Measurements from ENCODE around the gene RPL22.
A peak's percentile ranks its signal among the peaks of the same experiment; 100 is the strongest.

The RPL22 gene

DNA sequence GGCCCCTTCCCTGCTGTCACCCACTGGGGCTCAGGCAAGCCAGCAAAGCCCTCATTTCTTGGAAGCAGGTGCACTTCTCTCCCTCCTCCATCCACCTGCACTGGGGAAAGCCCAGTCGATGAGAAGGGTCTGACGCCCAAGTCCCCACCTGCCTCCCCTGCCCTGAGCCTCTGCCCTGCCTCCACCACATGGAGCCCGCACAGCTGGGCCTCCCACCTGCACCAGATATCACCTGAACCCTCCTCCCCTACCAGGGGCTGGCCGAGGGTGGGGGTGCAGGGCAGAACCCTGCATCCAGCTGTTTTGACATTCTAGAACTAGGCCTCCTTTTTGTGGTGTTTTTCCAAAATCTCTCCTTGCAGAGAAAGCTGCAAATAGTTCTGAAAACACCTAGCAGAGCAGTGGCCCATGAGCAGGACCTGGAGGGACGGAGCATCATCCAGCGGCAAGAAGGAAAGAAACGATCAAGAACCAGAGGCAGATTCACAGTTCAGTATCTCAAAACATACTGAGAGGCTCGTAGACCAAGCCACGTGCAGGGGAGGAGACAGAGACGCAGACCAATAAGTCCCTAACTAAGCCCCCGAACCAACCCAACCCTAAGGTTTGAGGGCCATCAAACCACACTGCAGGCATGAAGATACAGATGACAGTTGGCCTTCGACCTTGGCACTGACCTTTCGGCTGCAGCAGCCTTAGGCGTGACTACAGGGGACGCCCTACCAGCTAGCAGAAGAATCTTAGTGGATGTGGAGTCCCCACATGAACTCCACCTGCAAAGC, 36.0 kb downstream of the RPL22 start (continued):
- TF ChIP-seq, protein P1, sequence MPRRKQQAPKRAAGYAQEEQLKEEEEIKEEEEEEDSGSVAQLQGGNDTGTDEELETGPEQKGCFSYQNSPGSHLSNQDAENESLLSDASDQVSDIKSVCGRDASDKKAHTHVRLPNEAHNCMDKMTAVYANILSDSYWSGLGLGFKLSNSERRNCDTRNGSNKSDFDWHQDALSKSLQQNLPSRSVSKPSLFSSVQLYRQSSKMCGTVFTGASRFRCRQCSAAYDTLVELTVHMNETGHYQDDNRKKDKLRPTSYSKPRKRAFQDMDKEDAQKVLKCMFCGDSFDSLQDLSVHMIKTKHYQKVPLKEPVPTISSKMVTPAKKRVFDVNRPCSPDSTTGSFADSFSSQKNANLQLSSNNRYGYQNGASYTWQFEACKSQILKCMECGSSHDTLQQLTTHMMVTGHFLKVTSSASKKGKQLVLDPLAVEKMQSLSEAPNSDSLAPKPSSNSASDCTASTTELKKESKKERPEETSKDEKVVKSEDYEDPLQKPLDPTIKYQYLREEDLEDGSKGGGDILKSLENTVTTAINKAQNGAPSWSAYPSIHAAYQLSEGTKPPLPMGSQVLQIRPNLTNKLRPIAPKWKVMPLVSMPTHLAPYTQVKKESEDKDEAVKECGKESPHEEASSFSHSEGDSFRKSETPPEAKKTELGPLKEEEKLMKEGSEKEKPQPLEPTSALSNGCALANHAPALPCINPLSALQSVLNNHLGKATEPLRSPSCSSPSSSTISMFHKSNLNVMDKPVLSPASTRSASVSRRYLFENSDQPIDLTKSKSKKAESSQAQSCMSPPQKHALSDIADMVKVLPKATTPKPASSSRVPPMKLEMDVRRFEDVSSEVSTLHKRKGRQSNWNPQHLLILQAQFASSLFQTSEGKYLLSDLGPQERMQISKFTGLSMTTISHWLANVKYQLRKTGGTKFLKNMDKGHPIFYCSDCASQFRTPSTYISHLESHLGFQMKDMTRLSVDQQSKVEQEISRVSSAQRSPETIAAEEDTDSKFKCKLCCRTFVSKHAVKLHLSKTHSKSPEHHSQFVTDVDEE (CRISPR knock-in tag; IDR thresholded peaks at IDR 0.05): no peak
- no peak for TF ChIP-seq ZNF8 (CRISPR knock-in tag; IDR thresholded peaks at IDR 0.05)
- TF ChIP-seq GLIS3 (CRISPR knock-in tag; IDR thresholded peaks at IDR 0.05): no peak
- no peak for TF ChIP-seq ZNF565 (CRISPR knock-in tag; conservative IDR thresholded peaks at IDR 0.05; ENCODE audit: low read depth)

DNA sequence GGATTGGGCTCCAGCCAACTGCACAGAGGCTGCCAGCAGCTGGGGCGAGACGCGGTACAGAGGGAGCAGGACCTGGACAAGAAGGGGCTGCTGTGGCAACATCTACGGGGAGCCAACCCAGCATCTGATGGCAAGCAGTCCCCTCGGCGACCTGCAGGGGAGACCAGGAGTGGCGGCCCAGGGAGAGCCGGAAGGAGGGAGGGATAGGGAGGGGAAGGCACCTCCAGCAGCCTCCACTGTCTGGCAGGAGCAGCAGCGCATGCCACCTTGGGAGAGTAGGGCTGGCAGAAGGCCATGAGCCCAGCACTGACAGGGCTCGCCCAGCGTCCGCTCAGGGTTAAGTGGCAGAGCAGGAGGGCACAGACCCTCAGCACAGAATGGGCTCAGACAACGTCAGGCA, 36.6 kb downstream of the RPL22 start:
- ATAC-seq: peak; percentile 36; the same call in 1 of the 3 replicates
- TF ChIP-seq CSDC2 (CRISPR knock-in tag; IDR thresholded peaks at IDR 0.05): no peak
- no peak for TF ChIP-seq ZC3H10 (CRISPR knock-in tag; IDR thresholded peaks at IDR 0.05)
- TF ChIP-seq ZNF8 (CRISPR knock-in tag; IDR thresholded peaks at IDR 0.05): no peak
- TF ChIP-seq, protein P2, sequence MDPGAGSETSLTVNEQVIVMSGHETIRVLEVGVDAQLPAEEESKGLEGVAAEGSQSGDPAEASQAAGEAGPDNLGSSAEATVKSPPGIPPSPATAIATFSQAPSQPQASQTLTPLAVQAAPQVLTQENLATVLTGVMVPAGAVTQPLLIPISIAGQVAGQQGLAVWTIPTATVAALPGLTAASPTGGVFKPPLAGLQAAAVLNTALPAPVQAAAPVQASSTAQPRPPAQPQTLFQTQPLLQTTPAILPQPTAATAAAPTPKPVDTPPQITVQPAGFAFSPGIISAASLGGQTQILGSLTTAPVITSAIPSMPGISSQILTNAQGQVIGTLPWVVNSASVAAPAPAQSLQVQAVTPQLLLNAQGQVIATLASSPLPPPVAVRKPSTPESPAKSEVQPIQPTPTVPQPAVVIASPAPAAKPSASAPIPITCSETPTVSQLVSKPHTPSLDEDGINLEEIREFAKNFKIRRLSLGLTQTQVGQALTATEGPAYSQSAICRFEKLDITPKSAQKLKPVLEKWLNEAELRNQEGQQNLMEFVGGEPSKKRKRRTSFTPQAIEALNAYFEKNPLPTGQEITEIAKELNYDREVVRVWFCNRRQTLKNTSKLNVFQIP (CRISPR knock-in tag; IDR thresholded peaks at IDR 0.05; ENCODE audit: borderline replicate concordance, low read depth): no peak
- TF ChIP-seq, protein P1 (CRISPR knock-in tag; IDR thresholded peaks at IDR 0.05): no peak
- no peak for TF ChIP-seq TCF4 (CRISPR knock-in tag; IDR thresholded peaks at IDR 0.05; ENCODE audit: borderline replicate concordance)
- TF ChIP-seq ZNF70 (CRISPR knock-in tag; IDR thresholded peaks at IDR 0.05): no peak
- TF ChIP-seq ESRRG (CRISPR knock-in tag; IDR thresholded peaks at IDR 0.05): no peak
- TF ChIP-seq OSR1 (CRISPR knock-in tag; IDR thresholded peaks at IDR 0.05): no peak
- TF ChIP-seq PPARA (CRISPR knock-in tag; IDR thresholded peaks at IDR 0.05; ENCODE audit: borderline replicate concordance): no peak
- TF ChIP-seq ZFP30 (CRISPR knock-in tag; IDR thresholded peaks at IDR 0.05): no peak
- TF ChIP-seq, protein P3, sequence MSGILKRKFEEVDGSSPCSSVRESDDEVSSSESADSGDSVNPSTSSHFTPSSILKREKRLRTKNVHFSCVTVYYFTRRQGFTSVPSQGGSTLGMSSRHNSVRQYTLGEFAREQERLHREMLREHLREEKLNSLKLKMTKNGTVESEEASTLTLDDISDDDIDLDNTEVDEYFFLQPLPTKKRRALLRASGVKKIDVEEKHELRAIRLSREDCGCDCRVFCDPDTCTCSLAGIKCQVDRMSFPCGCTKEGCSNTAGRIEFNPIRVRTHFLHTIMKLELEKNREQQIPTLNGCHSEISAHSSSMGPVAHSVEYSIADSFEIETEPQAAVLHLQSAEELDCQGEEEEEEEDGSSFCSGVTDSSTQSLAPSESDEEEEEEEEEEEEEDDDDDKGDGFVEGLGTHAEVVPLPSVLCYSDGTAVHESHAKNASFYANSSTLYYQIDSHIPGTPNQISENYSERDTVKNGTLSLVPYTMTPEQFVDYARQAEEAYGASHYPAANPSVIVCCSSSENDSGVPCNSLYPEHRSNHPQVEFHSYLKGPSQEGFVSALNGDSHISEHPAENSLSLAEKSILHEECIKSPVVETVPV (CRISPR knock-in tag; IDR thresholded peaks at IDR 0.05): no peak

DNA sequence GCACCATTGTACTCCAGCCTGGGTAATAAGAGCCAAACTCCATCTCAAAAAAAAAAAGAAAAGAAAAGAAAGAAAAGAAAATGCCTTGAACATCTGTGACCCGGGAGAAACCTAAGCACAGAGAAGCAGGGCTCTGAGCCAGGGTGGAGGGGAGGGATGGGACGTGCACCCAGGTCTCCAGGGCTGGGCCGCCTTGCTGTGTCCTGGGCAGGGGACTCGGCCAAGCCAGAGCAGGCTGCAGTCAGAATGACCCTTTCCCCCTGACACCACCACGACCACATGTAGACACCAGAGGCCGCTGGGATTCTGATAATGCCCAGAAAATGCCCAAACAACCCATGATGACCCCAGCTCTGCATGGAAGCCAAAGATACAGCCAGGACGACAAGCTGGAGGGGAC, 37.1 kb downstream of the RPL22 start:
- ATAC-seq: no peak
- TF ChIP-seq, protein P4, sequence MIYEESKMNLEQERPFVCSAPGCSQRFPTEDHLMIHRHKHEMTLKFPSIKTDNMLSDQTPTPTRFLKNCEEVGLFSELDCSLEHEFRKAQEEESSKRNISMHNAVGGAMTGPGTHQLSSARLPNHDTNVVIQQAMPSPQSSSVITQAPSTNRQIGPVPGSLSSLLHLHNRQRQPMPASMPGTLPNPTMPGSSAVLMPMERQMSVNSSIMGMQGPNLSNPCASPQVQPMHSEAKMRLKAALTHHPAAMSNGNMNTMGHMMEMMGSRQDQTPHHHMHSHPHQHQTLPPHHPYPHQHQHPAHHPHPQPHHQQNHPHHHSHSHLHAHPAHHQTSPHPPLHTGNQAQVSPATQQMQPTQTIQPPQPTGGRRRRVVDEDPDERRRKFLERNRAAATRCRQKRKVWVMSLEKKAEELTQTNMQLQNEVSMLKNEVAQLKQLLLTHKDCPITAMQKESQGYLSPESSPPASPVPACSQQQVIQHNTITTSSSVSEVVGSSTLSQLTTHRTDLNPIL (CRISPR knock-in tag; IDR thresholded peaks at IDR 0.05; ENCODE audit: low read depth): no peak
- TF ChIP-seq ZNF70 (CRISPR knock-in tag; IDR thresholded peaks at IDR 0.05) (no peak), ZNF8 (CRISPR knock-in tag; IDR thresholded peaks at IDR 0.05) (no peak), SNAI2 (CRISPR knock-in tag; IDR thresholded peaks at IDR 0.05) (no peak), GLIS3 (CRISPR knock-in tag; IDR thresholded peaks at IDR 0.05) (no peak), ISL1 (CRISPR knock-in tag; IDR thresholded peaks at IDR 0.05) (no peak), ZNF565 (CRISPR knock-in tag; conservative IDR thresholded peaks at IDR 0.05; ENCODE audit: low read depth) (no peak), TCF4 (CRISPR knock-in tag; IDR thresholded peaks at IDR 0.05; ENCODE audit: borderline replicate concordance) (no peak), ARNTL (CRISPR knock-in tag; IDR thresholded peaks at IDR 0.05; ENCODE audit: borderline replicate concordance, low read depth) (no peak), ZFP30 (CRISPR knock-in tag; IDR thresholded peaks at IDR 0.05) (no peak), ESRRG (CRISPR knock-in tag; IDR thresholded peaks at IDR 0.05) (no peak), RARB (CRISPR knock-in tag; IDR thresholded peaks at IDR 0.05) (no peak), ZC3H10 (CRISPR knock-in tag; IDR thresholded peaks at IDR 0.05) (no peak), ZFP3 (CRISPR knock-in tag; IDR thresholded peaks at IDR 0.05) (no peak)
- TF ChIP-seq, protein P3 (CRISPR knock-in tag; IDR thresholded peaks at IDR 0.05): no peak
- TF ChIP-seq, protein P5, sequence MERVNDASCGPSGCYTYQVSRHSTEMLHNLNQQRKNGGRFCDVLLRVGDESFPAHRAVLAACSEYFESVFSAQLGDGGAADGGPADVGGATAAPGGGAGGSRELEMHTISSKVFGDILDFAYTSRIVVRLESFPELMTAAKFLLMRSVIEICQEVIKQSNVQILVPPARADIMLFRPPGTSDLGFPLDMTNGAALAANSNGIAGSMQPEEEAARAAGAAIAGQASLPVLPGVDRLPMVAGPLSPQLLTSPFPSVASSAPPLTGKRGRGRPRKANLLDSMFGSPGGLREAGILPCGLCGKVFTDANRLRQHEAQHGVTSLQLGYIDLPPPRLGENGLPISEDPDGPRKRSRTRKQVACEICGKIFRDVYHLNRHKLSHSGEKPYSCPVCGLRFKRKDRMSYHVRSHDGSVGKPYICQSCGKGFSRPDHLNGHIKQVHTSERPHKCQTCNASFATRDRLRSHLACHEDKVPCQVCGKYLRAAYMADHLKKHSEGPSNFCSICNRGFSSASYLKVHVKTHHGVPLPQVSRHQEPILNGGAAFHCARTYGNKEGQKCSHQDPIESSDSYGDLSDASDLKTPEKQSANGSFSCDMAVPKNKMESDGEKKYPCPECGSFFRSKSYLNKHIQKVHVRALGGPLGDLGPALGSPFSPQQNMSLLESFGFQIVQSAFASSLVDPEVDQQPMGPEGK (CRISPR knock-in tag; IDR thresholded peaks at IDR 0.05; ENCODE audit: borderline replicate concordance): no peak
